GM11168 (cell line): Measurements from ENCODE around the gene IER5L.

ENCODE experiments used
- in situ Hi-C: fragments of 300-500 bp; cut with MboI; formaldehyde crosslinking; loops from one replicate; pipeline ENCODE4 v1.12.0; 2022; ENCODE audit warnings: low sequenced_read_pairs; ENCODE audit not compliant: unreplicated experiment

The IER5L gene

GRCh38 chr9:129177791-129178567 is at the start of gene IER5L:
Gene IER5L, minus strand, starts transcription at chr9:129178261. Its CDS starts 209 bp downstream, at chr9:129178052.
- in situ Hi-C loops, result loop anchor here (10.0 kb wide), 1 partner anchor 417 kb away; no protein-coding TSS in a partner anchor

GRCh38 chr9:129227843-129228189 is 49.8 kb upstream of the IER5L start:
- in situ Hi-C loops, result no loop called here

- in situ Hi-C loops, result no loop called here
These were observed 47.8 kb upstream of the IER5L start for GRCh38 chr9:129225815-129226214.

GRCh38 chr9:129225490-129225778 is 47.4 kb upstream of the IER5L start:
- in situ Hi-C loops, result no loop called here

GRCh38 chr9:129224618-129225489 is 46.8 kb upstream of the IER5L start:
- in situ Hi-C loops, result no loop called here

GRCh38 chr9:129223551-129224208 is 45.6 kb upstream of the IER5L start:
- in situ Hi-C loops, result no loop called here

- in situ Hi-C loops, result no loop called here
These were observed 44.8 kb upstream of the IER5L start for GRCh38 chr9:129222819-129223218.

- in situ Hi-C loops, result no loop called here
These were observed 44.0 kb upstream of the IER5L start for GRCh38 chr9:129221979-129222635.

GRCh38 chr9:129221233-129221632 is 43.2 kb upstream of the IER5L start:
- in situ Hi-C loops, result no loop called here

GRCh38 chr9:129220771-129221170 is 42.7 kb upstream of the IER5L start:
- in situ Hi-C loops, result no loop called here

GRCh38 chr9:129218918-129219317 is 40.9 kb upstream of the IER5L start:
- in situ Hi-C loops, result no loop called here

- in situ Hi-C loops, result no loop called here
These were observed 40.2 kb upstream of the IER5L start for GRCh38 chr9:129218272-129218625.

GRCh38 chr9:129213551-129213950 is 35.5 kb upstream of the IER5L start:
- in situ Hi-C loops, result no loop called here

GRCh38 chr9:129211686-129212085 is 33.6 kb upstream of the IER5L start:
- in situ Hi-C loops, result no loop called here

- in situ Hi-C loops, result no loop called here
These were observed 32.1 kb upstream of the IER5L start for GRCh38 chr9:129210125-129210524.

- in situ Hi-C loops, result no loop called here
These were observed 31.5 kb upstream of the IER5L start for GRCh38 chr9:129209580-129209979.

- in situ Hi-C loops, result no loop called here
These were observed 31.0 kb upstream of the IER5L start for GRCh38 chr9:129209109-129209508.

- in situ Hi-C loops, result no loop called here
These were observed 30.4 kb upstream of the IER5L start for GRCh38 chr9:129208207-129209032.

GRCh38 chr9:129206905-129207304 is 28.8 kb upstream of the IER5L start:
- in situ Hi-C loops, result no loop called here

- in situ Hi-C loops, result no loop called here
These were observed 28.3 kb upstream of the IER5L start for GRCh38 chr9:129206401-129206800.
